Renal pelvis (tissue), 4 donors: ENCODE measurements around the gene PPFIA1. TPM values are rescaled to one million over a fixed set of nuclear protein-coding genes. Genes with fewer than 3 reads are reported as not detected.
"Not testable (repeated sequence)": the region's sequence is repeated elsewhere in the genome, so short reads cannot be mapped to it uniquely, and the experiment has no call there.

Experiments
- DNase-seq: peaks from one replicate; pipeline ENCODE4 v3.0.0-alpha.2; 2013
- polyA plus RNA-seq, 3 donors: library from polyadenylated mRNA; unstranded; fragments of 120-200 nt; gene quantifications; one replicate each; pipeline ENCODE4 v1.2.1, GENCODE V29; 2013; ENCODE audit not compliant: insufficient read length in 3 of 3

The PPFIA1 gene
- polyA plus RNA-seq, 3 donors: 46.3 to 60.2 (median 55.9) TPM

DNA sequence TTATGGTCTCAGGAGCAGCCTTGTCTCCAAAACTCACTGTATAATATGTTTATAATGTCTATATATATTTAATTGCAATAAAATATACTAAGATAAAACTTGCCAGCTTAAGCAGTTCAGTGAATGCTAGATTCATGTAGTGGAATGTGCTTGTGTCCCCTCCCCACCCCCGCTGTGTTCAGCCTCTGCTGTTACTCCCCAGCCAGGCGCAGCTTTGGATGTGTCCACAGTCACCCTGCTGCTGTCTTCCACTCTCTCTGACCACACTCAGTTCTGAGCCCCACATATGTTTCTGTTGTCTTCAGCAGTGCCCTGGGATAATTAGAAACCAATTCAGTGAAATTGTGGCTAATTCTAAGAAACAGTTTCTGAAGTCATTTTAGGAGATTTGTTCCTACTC is 52.2 kb downstream of the PPFIA1 start:
- no peak for DNase-seq

DNA sequence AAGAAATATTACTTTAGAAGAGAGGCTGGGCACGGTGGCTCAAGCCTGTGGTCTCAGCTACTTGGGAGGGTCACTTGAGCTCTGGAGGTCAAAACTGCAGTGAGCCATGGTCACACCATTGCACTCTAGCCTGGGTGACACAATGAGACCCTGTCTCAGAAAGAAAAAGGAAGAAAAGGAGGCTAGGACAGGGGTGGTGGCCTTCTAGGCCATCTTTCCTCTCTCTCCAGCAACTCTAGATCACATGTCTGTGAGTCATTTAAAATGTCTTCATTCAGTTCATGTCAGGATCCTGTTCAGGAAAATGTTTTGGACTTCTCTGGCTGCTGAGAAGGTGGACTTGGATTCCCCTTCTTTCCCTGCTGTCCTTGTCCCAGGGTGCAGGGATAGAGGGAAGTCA is 53.3 kb downstream of the PPFIA1 start:
- DNase-seq: no peak

DNA sequence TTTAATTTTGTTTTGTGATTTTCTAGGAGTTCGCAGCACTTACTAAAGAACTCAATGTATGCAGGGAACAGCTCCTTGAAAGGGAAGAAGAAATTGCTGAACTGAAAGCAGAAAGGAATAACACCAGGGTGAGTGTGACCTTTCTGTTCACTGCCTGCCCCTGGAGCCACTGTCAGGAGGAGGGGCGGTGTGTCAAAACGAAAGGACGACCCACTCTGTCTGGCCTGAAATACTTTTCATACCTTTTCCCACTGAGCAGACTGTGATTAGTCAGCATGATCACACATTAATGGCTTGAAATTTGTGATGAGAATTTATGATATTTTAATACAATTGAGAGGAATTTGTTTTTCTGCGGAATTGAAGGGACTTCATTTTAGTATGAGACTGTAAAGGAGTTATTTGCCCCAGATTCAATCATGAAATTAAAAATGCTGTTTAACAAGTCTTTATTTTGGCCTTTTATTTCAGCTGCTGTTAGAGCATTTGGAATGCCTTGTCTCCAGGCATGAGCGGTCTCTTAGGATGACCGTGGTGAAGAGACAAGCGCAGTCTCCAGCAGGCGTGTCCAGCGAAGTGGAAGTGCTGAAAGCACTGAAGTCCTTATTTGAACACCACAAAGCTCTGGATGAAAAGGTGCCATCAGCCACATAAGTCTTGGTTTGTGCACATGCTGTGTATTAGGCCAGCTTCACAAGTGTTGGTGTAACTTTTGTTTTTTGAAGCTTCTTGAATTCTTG is 54.1 kb downstream of the PPFIA1 start:
- no peak for DNase-seq

DNA sequence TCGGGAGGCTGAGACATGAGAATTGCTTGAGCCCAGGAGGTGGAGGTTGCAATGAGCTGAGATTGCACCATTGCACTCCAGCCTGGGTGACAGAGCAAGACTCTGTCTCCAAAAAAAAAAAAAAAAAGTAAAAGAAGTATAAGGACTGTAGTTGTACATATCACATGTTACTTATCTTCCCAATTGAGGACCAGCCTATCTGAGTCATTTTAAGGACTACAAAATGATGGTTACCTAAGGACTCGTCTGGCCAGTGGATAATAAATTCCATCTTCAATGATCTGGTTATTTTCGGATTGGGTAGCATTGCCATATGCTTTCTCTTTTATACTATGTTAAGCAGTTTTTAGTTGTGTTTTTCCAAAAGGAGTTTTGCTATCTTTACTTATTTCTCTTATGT is 55.3 kb downstream of the PPFIA1 start:
- no peak for DNase-seq

DNA sequence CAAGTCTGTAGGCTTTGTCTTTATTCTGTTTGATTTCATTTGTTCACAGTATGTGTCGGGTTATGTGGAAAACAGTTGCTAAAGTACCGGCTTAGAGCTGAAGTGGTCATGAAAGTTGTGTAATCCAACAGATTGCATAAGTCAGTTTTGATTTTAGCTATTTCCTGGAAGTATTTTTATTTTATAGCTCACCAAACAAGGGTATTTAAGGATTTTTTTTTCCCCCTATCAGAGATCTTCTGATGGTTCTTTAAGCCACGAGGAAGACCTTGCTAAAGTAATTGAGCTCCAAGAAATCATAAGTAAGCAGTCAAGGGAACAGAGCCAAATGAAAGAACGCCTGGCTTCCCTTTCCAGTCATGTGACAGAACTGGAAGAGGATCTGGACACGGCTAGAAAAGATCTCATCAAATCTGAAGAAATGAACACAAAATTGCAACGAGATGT is 55.9 kb downstream of the PPFIA1 start:
- no peak for DNase-seq

DNA sequence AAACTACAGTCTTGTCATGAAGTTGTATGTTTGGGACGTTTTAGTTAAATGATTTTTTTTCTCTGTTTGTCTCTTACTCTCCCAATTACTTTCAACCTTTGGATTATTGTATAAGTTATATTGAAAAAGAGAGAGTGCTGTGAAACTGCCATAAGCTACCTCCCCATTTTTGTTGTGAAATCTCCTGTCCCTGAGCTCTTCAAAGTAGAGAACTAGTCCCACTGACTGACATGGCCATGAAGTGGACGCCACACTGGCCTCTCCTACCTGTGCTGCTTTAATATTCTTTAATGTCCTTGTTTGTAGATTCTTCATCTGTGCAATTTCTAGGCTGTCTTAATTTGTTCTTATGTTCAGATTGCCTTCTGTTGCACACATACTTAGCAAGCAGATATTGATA is 56.3 kb downstream of the PPFIA1 start:
- no peak for DNase-seq

DNA sequence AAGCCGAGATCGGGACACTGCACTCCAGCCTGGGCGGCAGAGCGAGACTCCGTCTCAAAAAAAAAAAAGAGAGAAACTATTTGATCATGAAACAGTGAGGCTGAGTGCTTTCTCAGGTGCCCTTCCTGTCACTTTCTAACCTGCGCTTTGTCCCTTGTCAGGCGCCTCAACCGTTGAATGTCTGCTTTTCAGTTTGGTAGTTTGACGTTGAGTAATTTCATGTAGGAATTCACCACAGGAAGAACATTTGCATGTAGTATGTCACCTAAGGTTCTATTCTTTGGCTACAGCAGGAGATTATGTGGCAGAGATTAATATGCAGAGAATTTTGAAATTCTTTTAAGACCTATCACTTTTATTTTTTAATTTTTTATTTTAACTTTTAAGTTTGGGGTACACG is 57.2 kb downstream of the PPFIA1 start:
- no peak for DNase-seq

DNA sequence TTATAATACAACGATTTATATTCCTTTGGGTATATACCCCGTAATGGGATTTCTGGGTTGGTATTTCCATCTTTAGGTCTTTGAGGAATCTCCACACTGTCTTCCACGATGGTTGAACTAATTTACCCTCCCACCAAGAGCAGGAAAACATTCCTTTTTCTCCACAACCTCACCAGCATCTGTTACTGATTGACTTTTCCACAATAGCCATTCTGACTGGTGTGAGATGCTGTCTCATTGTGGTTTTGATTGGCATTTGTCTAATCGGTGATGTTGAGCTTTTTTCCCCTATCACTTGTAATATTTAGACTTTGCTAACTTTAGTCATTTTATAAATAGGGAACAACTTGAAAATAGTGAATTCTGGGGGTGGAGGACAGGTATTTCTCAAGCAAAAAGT is 58.1 kb downstream of the PPFIA1 start:
- no peak for DNase-seq

DNA sequence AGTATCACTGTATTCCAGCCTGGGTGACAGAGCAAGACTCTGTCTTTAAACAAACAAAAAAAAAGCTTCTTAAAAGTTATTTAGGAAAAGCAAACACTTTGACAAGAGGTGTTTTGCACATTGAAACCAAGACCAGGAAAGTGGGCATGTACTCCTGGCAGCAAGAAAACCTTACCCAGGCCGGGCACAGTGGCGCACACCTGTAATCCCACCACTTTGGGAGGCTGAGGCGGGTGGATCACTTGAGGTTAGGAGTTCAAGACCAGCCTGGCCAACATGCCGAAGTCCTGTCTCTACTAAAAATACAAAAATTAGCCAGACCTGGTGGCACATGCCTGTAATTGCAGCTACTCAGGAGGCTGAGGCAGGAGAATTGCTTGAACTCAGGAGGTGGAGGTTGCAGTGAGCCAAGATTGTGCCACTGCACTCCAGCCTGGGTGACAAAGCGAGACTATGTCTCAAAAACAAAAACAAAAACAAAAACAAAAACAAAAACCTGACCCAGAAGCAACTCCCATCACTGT is 60.9 kb downstream of the PPFIA1 start:
- not testable (repeated sequence) for DNase-seq

DNA sequence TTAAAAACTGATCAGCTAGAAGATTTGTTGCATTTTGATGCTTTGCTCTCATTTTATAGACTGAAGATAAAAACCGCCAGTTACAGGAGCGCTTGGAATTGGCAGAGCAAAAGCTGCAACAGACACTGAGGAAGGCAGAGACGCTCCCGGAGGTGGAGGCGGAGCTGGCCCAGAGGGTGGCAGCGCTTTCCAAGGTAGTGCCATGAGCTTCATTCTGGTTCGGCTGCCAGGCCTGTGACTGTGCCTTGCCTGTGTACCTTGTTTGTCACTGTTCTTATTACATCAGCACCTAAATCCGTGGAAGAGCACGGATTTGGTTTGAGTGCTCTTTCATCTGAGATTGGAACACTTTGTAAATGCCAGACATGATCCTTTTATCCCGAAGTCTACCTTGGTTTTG is 61.4 kb downstream of the PPFIA1 start:
- DNase-seq: no peak

DNA sequence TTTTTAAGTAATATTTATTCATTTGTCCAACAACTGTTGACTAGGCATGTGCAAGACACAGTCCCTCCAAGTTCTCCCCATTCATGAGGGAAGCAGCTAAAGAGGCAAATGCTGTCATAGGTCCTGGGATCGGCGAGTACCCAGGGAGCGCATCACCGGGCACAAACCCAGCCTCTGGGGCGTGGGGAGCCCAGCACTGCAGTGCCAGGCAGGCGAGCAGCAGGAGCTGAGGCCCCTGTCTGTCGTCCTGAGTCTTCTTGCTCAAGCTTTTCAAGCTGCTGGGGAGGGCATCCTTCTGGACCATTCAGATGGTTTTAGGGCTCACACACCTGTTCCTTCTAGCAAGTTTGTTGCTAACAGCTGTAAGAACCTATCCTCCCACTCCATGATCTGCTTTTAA is 62.1 kb downstream of the PPFIA1 start:
- DNase-seq: no peak

DNA sequence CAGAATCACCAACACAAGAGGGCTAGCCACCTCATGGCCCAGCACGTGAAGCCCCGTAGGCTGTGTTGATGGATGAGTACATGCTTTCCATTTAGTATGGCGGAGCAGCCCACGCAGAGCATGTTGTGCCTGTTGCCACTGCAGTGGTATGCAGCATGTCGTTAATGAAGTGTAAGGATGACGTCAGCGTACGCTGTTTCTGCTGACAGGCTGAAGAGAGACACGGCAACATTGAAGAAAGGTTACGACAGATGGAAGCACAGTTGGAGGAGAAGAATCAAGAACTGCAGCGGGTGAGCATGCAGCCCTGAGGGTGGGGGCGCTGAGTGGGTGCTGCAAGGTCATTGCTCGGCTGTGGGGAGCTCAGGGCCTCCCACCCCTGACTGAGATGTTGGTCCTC is 62.8 kb downstream of the PPFIA1 start:
- no peak for DNase-seq

DNA sequence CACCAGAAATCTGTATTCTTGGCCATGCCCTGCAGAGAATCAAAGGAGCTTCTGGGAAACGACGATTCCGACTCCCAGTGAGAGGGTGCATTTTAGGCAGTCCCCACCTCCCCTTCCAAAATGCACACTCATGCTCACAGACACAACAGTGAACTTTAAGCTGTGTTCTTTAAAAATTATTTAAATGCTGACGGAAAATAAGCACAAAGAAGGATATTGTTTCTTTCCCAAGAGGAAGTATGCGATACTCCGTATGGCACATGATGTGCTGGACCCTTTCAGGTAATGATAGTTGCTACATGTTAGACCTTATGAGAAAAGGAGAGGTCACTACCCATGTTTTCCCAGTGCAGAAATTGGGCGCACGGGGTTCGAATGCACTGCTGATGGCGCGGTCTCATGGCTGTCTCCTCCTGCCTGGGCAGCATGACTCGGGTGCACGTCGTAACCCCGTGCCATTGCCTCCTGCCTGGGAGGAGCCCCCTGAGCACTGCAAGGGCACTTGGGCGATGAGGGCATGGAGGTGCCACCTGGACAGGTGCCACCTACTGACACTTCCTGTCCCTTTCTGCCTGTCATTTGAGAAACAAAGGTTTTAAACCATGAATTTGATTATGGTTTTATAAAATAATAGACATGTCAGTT is 64.0 kb downstream of the PPFIA1 start:
- no peak for DNase-seq

DNA sequence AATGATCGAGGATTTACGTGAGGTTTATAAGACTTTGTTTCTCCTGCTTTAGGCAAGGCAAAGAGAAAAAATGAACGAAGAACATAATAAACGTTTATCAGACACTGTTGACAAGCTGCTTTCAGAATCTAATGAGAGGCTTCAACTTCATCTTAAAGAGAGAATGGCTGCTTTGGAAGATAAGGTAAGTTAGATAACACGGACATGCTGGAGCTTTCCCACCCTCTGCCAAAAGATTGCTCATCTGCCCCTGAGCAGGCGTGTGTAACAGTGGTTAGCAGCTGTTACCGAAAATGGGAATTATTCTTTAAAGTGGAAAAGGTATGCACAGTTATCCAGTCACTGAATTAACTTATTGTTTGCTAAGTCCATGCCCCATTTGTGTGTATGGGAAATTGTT is 65.0 kb downstream of the PPFIA1 start:
- DNase-seq: no peak

DNA sequence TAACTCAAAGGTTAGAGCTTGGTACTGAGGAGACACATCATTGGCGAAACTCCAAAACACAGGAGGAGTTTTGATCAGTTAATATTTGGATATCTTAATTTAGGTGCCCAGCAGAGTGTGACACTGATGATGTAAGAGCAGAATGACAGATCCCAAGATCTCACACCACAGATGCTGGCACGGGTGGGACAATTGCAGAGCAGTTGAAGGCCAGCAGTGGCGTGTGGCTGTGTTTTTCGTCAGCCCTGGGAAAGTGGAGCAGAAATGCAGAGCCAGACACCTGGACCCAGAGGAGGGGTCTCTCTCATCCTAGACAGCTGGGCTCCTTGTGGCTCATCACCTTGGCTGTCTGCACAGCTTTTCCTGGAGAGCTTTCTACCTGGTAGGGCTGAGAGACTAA is 68.1 kb downstream of the PPFIA1 start:
- DNase-seq: no peak

DNA sequence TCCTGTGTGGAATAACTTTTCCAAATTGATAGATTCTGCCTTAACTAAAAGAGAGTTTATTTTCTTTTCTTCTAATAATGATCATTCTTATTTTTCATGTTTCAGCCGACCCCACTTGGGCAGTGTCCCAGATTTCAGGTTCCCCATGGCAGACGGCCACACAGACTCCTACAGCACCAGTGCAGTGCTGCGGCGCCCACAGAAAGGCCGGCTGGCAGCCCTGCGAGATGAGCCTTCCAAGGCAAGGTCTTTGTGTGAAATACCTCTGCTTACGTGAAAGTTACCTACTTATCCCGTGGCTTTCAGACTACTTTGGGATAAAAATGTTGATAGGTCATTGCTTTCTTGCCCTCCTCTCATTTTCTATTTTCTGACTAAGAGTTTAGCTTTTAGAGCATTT is 68.6 kb downstream of the PPFIA1 start:
- DNase-seq: no peak

DNA sequence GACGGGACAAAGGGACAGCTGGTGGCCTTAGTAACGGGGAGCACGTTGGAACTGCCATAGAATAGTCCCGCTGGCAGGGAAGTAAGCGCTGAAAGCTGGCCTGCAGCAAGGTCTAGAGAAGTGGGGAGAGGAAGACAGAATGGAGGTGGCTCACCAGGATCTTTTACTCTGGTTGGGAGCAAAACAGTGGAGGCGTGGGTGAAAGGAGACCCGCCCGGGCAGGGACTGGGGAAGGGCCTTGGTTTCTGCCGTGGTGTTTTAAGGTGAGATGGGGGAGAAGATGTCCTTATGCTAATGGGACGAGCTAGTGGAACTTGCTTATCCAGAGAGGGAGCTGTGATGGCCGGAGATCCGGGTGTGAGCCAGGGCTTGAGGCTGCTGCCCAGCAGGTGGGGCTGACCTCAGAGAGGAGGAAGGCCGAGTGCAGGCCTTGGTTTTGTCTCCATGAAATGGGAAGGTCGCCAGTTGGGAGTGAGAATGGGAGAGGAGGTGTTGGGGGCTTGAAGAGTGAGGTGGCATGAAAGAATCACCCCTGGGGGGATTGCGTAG is 71.5 kb downstream of the PPFIA1 start:
- no peak for DNase-seq

DNA sequence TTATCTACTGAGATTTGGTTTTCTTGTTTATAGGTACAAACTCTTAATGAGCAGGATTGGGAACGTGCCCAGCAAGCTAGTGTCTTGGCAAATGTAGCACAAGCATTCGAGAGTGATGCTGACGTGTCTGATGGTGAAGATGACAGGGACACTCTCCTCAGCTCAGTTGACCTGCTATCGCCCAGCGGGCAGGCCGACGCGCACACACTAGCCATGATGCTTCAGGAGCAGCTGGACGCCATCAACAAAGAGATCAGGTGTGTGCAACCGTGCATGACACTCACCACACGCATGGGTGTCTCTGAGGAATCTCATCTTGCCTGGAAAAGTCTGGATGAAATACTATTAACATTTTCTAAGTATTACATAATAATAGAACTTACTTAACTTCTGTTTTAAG is 73.1 kb downstream of the PPFIA1 start:
- DNase-seq: peak; percentile 74

DNA sequence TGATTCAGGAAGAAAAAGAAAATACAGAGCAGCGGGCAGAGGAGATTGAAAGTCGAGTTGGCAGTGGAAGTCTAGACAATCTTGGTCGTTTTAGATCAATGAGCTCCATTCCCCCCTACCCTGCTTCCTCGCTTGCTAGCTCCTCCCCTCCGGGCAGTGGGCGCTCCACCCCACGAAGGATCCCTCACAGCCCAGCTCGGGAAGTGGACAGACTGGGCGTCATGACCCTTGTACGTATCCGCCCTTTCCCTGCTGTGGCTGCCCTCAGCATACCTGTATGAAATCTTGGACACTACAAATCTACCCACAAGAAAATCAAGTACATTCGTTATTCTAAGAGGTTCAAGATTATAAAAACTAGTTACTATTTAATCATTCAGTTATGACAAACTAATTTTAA is 77.7 kb downstream of the PPFIA1 start:
- no peak for DNase-seq

DNA sequence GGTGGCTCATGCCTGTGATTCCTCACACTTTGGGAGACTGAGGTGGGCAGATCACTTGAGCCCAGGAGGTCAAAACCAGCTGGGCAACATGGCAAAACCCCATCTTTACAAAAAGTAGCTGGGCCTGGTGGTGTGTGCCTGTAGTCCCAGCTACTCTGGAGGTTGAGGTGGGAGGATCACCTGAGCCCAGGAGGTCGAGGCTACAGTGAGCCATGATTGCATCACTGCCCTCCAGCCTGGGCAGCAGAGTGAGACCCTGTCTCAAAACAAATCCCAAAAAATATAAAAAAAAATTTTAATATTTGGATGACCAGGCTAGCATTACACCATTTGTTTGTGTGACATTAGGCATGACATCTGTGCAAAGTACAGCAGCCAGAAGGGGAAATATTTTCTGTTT is 78.1 kb downstream of the PPFIA1 start:
- DNase-seq: no peak

DNA sequence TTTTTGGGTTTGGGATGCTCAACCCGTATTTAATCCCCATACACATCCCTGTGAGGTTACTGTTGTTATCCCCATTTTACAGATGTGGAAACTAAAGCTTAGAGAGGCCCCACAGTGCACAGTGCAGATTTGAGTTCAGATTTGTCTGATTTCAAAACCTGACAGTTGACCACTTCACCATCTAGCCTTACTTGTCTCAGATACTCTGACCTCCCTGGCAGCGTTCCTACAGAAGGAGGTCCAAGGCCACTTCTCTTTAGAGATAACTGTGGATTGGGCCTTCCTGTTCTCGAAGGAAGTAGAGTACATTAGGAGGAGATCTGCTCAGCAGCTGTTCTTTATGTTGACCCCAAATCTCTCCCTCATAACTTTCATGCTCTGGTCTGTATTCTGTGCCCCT is 81.2 kb downstream of the PPFIA1 start:
- DNase-seq: no peak

DNA sequence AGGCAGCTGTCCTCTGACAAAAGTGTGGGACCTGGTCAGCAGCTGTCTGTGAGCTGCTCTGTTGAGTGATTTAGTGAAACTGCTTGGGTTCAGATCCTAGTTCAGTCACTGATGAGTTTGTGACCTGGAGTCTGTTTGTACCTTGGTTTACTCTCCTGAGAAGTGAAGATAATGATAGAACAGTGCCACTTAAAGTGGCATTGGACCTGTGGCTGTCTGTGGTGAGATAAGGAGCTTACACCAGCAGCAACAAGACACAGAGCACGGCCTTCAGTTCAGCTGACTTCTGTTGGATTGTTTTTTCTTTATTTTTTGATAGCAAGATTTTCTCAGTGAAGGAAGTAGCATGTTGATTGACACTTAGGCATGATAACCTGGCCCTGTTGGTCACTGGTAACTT is 81.6 kb downstream of the PPFIA1 start:
- no peak for DNase-seq

DNA sequence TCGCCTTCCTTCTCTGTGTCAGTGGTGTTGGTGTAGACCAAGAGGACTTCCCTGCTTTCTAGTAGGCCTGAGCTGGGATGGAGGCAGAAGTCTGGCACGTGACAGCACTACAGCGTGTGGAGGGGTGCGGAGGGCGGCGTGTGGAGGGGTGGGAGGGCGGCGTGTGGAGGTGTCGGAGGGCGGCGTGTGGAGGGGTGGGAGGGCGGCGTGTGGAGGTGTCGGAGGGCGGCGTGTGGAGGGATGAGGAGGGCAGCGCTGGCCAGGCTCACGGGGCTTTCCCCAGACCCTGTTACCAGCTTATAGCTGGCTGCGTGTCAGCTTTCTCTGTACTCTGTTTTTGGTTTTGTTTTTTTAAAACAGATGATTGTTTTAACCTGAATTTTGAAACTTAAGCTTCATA is 82.1 kb downstream of the PPFIA1 start:
- no peak for DNase-seq
